K562 (cell line): ENCODE measurements around the gene TSPAN18. TPM values are rescaled to one million over a fixed set of nuclear protein-coding genes. Genes with fewer than 3 reads are reported as not detected.

Source experiments
- ATAC-seq: fragments of 200-7000 bp; cut with Tn5 transposase; 3 replicates; pipeline ENCODE4 v1.9.1; 2020; ENCODE audit warnings: moderate library complexity
- BruUV-seq: library from RNA; stranded (reverse); fragments of 400-500 nt; replicated peaks from 2 replicates; lab custom pipeline; 2021; lab: Mats Ljungman, UMichigan
- CTCF ChIA-PET: fragments of 300-600 bp; formaldehyde crosslinking; extraction: SDS; loops from one replicate; lab custom pipeline; 2021; ENCODE audit warnings: low intra/inter-chr PET ratio; lab: Yijun Ruan, JAX
- POLR2A ChIA-PET: fragments of 300-600, 350-650 bp; sonication (Branson Sonifier 250); formaldehyde crosslinking; extraction: SDS; loops from one replicate; lab custom pipeline; 2021; ENCODE audit warnings: antibody characterized with exemption, inconsistent platforms; lab: Yijun Ruan, JAX
- DNase-seq, 4 experiments: peaks; one replicate each; pipeline versions ENCODE4 v3.0.0 to v3.0.0-alpha.2; 2011 to 2018; ENCODE audit warnings: low spot score in 3 of 4, mixed read lengths in 3 of 4; ENCODE audit errors: extremely low read depth in 1 of 4
- FAIRE-seq: peaks from 2 replicates; lab custom pipeline; 2011; peaks lifted over from hg19 to GRCh38; lab: Jason Lieb, UNC
- H2AFZ ChIP-seq: 2 replicates; pipeline ENCODE4 v1.6.0; 2011; ENCODE audit warnings: low read depth, low read length, control low read depth, inconsistent platforms
- H3K27ac ChIP-seq: fragments of 200-600 bp; 3 replicates; pipeline ENCODE4 v1.8.0; 2011; ENCODE audit warnings: low read depth, mild to moderate bottlenecking, control low read depth, inconsistent platforms, low read length, moderate library complexity, mixed read lengths; ENCODE audit errors: extremely low read depth
- H3K27me3 ChIP-seq, 2 experiments: fragments of 300-600 bp in 1 of 2; 2 replicates in 1 of 2; 3 replicates in 1 of 2; pipeline versions ENCODE4 v1.6.0 to v1.8.0; 2011; ENCODE audit warnings: inconsistent platforms in 2 of 2, low read length in 2 of 2, mild to moderate bottlenecking in 1 of 2, mixed read lengths in 1 of 2, moderate library complexity in 1 of 2; ENCODE audit not compliant: control insufficient read depth in 2 of 2, insufficient read depth in 2 of 2
- H3K36me3 ChIP-seq: fragments of 300-600 bp; 3 replicates; pipeline ENCODE4 v1.8.0; 2011; ENCODE audit warnings: mild to moderate bottlenecking, low read length, inconsistent platforms; ENCODE audit not compliant: control insufficient read depth, insufficient read depth
- H3K4me1 ChIP-seq, 2 experiments: fragments of 200-600 bp in 1 of 2; replicated peaks in 1 of 2; 2 replicates in 1 of 2; 3 replicates in 1 of 2; pipeline versions ENCODE4 v1.5.1 to v1.8.0; 2011; ENCODE audit warnings: inconsistent platforms in 2 of 2, low read length in 2 of 2, mild to moderate bottlenecking in 1 of 2, mixed read lengths in 1 of 2, moderate library complexity in 1 of 2; ENCODE audit not compliant: control insufficient read depth in 2 of 2, insufficient read depth in 2 of 2
- H3K4me2 ChIP-seq: 2 replicates; pipeline ENCODE4 v1.6.1; 2011; ENCODE audit warnings: low read length, control low read depth, inconsistent platforms, mixed read lengths; ENCODE audit not compliant: insufficient read depth
- H3K4me3 ChIP-seq: fragments of 200-600 bp; sonication (generic), shearing (Covaris generic); 2 replicates; pipeline ENCODE4 v1.5.1; 2016; ENCODE audit warnings: control low read depth, inconsistent platforms
- H3K79me2 ChIP-seq: fragments of 200-600 bp; 3 replicates; pipeline ENCODE4 v1.8.0; 2011; ENCODE audit warnings: low read length, inconsistent platforms; ENCODE audit not compliant: control insufficient read depth, insufficient read depth
- H3K9ac ChIP-seq, 2 experiments: 2 replicates each; pipeline versions ENCODE4 v1.6.0 to v1.6.1; 2011; ENCODE audit warnings: low read depth in 2 of 2, low read length in 2 of 2, control low read depth in 1 of 2, inconsistent platforms in 1 of 2, mild to moderate bottlenecking in 1 of 2, mixed read lengths in 1 of 2; ENCODE audit not compliant: insufficient read depth in 1 of 2
- H3K9me1 ChIP-seq: one replicate; pipeline ENCODE4 v1.6.0; 2011; ENCODE audit warnings: inconsistent platforms, mild to moderate bottlenecking, low read length, moderate library complexity; ENCODE audit not compliant: control insufficient read depth, insufficient read depth
- H3K9me3 ChIP-seq: replicated peaks from 2 replicates; pipeline ENCODE4 v1.5.1; 2011; ENCODE audit warnings: low read depth, low read length, inconsistent platforms; ENCODE audit not compliant: control insufficient read depth, insufficient read depth
- H4K20me1 ChIP-seq: replicated peaks from 2 replicates; pipeline ENCODE4 v1.6.1; 2011; ENCODE audit warnings: low read length, inconsistent platforms, mixed read lengths; ENCODE audit not compliant: control insufficient read depth, insufficient read depth
- CHCHD3 ChIP-seq: fragments of 250-450 bp; sonication (Bioruptor Pico); IDR thresholded peaks from 2 replicates; pipeline ENCODE4 v2.1.2; 2022; ENCODE audit warnings: mild to moderate bottlenecking
- HOXB6 ChIP-seq: fragments of 250-450 bp; sonication (Bioruptor Pico); IDR thresholded peaks from 2 replicates; pipeline ENCODE4 v1.5.1; 2022; ENCODE audit warnings: mild to moderate bottlenecking, borderline replicate concordance
- MXD1 ChIP-seq: fragments of 250-450 bp; sonication (Bioruptor Pico); IDR thresholded peaks from 2 replicates; pipeline ENCODE4 v1.8.0; 2021; ENCODE audit warnings: borderline replicate concordance, mild to moderate bottlenecking, moderate library complexity; ENCODE audit not compliant: poor library complexity, severe bottlenecking
- NCOR1 ChIP-seq: fragments of 450-650 bp; IDR thresholded peaks from 2 replicates; pipeline ENCODE4 v1.6.1; 2016; ENCODE audit warnings: mild to moderate bottlenecking, moderate library complexity
- RBM34 ChIP-seq: fragments of 200-400 bp; formaldehyde crosslinking; IDR thresholded peaks from 2 replicates; pipeline ENCODE4 v1.6.1; 2018; ENCODE audit warnings: low read length, borderline replicate concordance; ENCODE audit not compliant: insufficient read depth
- RUNX1 ChIP-seq: sonication (generic); IDR thresholded peaks from 2 replicates; pipeline ENCODE4 v1.6.1; 2016; ENCODE audit warnings: antibody characterized with exemption, low read depth
- SMAD2 ChIP-seq: fragments of 150-350 bp; IDR thresholded peaks from 2 replicates; pipeline ENCODE4 v1.6.1; 2014; ENCODE audit warnings: low read depth, mild to moderate bottlenecking, low read length
- SRSF9 ChIP-seq: fragments of 200-400 bp; formaldehyde crosslinking; IDR thresholded peaks from 2 replicates; pipeline ENCODE4 v1.6.1; 2017; ENCODE audit warnings: low read depth, low read length, borderline replicate concordance
- XRCC4 ChIP-seq: IDR thresholded peaks from one replicate; pipeline ENCODE4 v1.6.1; 2011; ENCODE audit not compliant: insufficient read depth, insufficient read length; ENCODE audit errors: extremely low read depth
- ZNF3 ChIP-seq: fragments of 250-450 bp; sonication (Bioruptor Pico); IDR thresholded peaks from 2 replicates; pipeline ENCODE4 v1.5.0; 2021; ENCODE audit warnings: mild to moderate bottlenecking, moderate library complexity
- WGBS: fragments of 100-300 bp; shearing (Covaris generic); methylation state at CpG from one replicate; pipeline ENCODE4 v1.1.6; 2016; ENCODE audit warnings: low coverage, mixed read lengths; ENCODE audit not compliant: insufficient coverage; ENCODE audit errors: missing lambda C conversion rate; 5-methylcytosine and 5-hydroxymethylcytosine counted together
- in situ Hi-C: fragments of 300-500 bp; cut with MboI; formaldehyde crosslinking; loops from 4 replicates; pipeline ENCODE4 v1.15.0; 2018; ENCODE audit warnings: inconsistent platforms, mixed read lengths
- intact Hi-C: fragments of 100-400 bp; cut with micrococcal nuclease; formaldehyde crosslinking; loops from 2 replicates; pipeline ENCODE4 v1.14.2; 2022
- polyA plus RNA-seq, 8 experiments: library from polyadenylated mRNA; depleted of rRNA in 4 of 8; stranded (reverse) in 5 of 8; unstranded in 3 of 8; fragments of >200 nt; fragmentation: Nextera tagmentation in 2 of 8; fragmentation: Illumina TruSeq in 1 of 8; extraction: Ambion mirVana in 2 of 8; extraction: Trizol in 1 of 8; gene quantifications; 2 replicates each; pipeline versions ENCODE4 v1.2.1 to v1.2.3, GENCODE V29; 2011 to 2014; ENCODE audit warnings: inconsistent platforms in 1 of 8, missing spikeins in 1 of 8
- total RNA-seq, 7 experiments: library from RNA; depleted of rRNA in 6 of 7; stranded (reverse); fragments of >200 nt in 6 of 7; fragmentation: Illumina TruSeq in 2 of 7; extraction: Trizol in 2 of 7; gene quantifications; 2 replicates each; pipeline versions ENCODE4 v1.2.1 to v1.2.3, GENCODE V29; 2011 to 2021; ENCODE audit warnings: low replicate concordance in 1 of 7

The TSPAN18 gene
- total and polyA plus RNA-seq, 9 of the 15 experiments (the other 6 are each of a cell fraction or from before 2014, with no cell fraction given): 0.17 to 0.35 (median 0.22) TPM; not detected in 4

- peaks cover 6 to 49% of the 10 kb centered on the region in 2 experiments; a peak in 3 of 5 replicates for H3K27me3 ChIP-seq
- in situ Hi-C loops: no loop called here
- H3K9ac ChIP-seq: no peak overlapping the region
- H3K4me2 ChIP-seq: no peak overlapping the region
- ATAC-seq (no peak), DNase-seq (no peak)
- no peaks in the 10 kb centered on the region for H3K9me3 ChIP-seq
- BruUV-seq: no TSS peak
- CTCF ChIA-PET: no interaction called here
- 0% methylated on average over 5 of the region's 5 CpGs for WGBS
- H3K4me3 ChIP-seq: no peak overlapping the region
- TF ChIP-seq SRSF9 (no peak), ZNF3 (CRISPR knock-in tag) (no peak), NCOR1 (no peak), SMAD2 (no peak), XRCC4 (no peak), RBM34 (no peak), CHCHD3 (CRISPR knock-in tag) (no peak), HOXB6 (no peak), MXD1 (CRISPR knock-in tag) (no peak), RUNX1 (no peak)
- TF ChIP-seq, all 486 proteins: peak for 0
- intact Hi-C loops: no loop called here
- no peak overlapping the region for H2AFZ ChIP-seq
- no peak overlapping the region for H3K27ac ChIP-seq
- POLR2A ChIA-PET: no interaction called here
- no peak for FAIRE-seq
- no peaks in the 10 kb centered on the region for H3K36me3 ChIP-seq
- H3K9me1 ChIP-seq: no peaks in the 10 kb centered on the region
- no peaks in the 10 kb centered on the region for H3K4me1 ChIP-seq
- no peaks in the 10 kb centered on the region for H3K79me2 ChIP-seq
- peaks cover 4% of the 10 kb centered on the region; the same call in 1 of the 2 replicates for H4K20me1 ChIP-seq
Measured at GRCh38 chr11:44854086-44854485, 127.3 kb downstream of the TSPAN18 start.
